Cardiac fibroblast (primary cell): ENCODE results near the gene PPP1R3C.

Source experiments
- DNase-seq, 2 donors: peaks; one replicate each; pipeline versions ENCODE4 v3.0.0 to v3.0.0-alpha.2; 2010; ENCODE audit warnings: low read depth in 2 of 2
- H3K4me3 ChIP-seq, 2 donors: replicated peaks in 1 of 2; 1 replicate in 1 of 2; 2 replicates in 1 of 2; pipeline ENCODE4 v1.5.1; 2011; ENCODE audit warnings: low read depth in 2 of 2, low read length in 2 of 2, mild to moderate bottlenecking in 2 of 2, moderate library complexity in 1 of 2
- TF ChIP-seq, protein P1 (sequence below): IDR thresholded peaks from one replicate; pipeline ENCODE4 v1.5.1; 2011; ENCODE audit warnings: low read depth, mild to moderate bottlenecking, low read length, inconsistent platforms

PPP1R3C gene

DNA sequence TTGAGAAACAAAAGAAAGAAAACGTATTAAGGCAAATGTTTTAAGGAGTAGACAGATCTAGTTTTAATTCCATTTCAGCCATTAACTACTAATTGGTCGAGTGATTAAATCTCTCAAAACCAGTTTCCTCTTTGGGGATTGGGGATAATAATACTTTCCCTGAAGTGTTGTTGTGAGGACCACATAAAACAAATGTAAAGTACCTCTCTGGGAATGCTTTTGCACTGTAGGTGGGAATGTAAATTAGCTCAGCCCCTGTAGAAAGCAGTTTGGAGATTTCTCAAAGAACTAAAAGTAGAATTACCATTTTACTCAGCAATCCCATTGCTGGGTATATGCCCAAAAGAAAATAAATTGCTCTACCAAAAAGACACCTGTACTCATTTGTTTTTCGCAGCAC lies 36.0 kb upstream of the PPP1R3C start:
- DNase-seq, result no peak
- H3K4me3 ChIP-seq, result no peak overlapping the region
- TF ChIP-seq, protein P1, sequence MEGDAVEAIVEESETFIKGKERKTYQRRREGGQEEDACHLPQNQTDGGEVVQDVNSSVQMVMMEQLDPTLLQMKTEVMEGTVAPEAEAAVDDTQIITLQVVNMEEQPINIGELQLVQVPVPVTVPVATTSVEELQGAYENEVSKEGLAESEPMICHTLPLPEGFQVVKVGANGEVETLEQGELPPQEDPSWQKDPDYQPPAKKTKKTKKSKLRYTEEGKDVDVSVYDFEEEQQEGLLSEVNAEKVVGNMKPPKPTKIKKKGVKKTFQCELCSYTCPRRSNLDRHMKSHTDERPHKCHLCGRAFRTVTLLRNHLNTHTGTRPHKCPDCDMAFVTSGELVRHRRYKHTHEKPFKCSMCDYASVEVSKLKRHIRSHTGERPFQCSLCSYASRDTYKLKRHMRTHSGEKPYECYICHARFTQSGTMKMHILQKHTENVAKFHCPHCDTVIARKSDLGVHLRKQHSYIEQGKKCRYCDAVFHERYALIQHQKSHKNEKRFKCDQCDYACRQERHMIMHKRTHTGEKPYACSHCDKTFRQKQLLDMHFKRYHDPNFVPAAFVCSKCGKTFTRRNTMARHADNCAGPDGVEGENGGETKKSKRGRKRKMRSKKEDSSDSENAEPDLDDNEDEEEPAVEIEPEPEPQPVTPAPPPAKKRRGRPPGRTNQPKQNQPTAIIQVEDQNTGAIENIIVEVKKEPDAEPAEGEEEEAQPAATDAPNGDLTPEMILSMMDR, result no peak

DNA sequence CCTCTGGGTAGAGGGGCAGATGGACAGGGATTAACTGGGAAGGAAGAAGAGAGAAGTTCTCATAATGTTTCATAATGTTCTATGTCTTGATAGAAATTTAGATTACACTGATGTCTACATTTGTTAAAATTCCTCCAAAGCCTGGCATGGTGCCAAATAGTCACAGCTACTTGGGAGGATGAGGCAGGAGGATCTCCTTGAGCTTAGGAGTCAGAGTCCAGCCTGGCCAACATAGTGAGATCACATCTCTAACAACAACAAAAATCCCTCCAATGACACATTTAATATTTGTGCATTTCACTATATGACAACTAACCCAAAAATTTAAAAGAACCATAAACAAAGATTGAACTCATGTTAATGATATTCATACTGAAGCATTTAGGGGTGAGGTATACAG lies 33.0 kb upstream of the PPP1R3C start:
- DNase-seq, result peak in 1 of 2 donors; percentile 61
- H3K4me3 ChIP-seq, result no peak overlapping the region
- TF ChIP-seq, protein P1, result no peak

DNA sequence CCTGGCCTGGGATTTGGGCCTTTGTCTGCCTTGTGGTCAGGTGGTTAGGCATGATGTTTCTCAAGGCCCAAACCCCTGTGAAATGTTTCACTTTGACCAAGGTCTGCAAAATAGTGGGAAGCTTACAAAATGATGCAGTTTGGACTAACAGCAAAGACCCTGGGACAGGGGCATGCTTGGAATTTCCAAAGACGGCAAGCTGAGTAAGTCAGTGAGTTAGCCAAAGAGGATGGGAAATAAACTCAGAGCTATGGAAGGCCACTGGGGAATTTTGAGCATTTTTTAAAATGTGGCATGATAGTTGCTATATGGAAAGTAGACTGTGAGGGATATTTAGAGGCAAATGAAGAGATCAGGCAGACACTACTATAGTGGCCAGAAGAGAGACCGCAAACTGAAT lies 31.6 kb upstream of the PPP1R3C start:
- H3K4me3 ChIP-seq, result no peak overlapping the region
- DNase-seq, result peak in 1 of 2 donors; percentile 5
- TF ChIP-seq, protein P1, result no peak

DNA sequence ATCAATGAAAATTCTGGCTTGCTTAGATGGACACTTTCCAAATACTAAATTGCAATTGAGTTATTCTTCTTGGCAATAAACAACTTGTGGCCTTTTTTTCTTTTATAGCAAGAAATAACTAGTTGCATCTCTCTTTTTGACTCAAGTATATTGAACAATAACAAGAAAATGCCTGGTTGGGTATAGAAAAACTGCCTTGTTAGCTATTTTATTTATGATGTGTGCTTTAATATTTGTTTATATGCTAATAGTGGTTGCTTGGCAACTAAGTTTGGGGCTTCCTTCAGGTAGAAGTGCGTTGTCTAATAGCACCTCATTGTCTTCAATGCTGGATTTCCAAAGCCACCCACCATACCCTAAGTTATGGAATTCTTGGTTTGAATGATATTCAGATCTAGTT lies 30.1 kb upstream of the PPP1R3C start:
- TF ChIP-seq, protein P1, result no peak
- DNase-seq, result no peak
- no peak overlapping the region for H3K4me3 ChIP-seq

DNA sequence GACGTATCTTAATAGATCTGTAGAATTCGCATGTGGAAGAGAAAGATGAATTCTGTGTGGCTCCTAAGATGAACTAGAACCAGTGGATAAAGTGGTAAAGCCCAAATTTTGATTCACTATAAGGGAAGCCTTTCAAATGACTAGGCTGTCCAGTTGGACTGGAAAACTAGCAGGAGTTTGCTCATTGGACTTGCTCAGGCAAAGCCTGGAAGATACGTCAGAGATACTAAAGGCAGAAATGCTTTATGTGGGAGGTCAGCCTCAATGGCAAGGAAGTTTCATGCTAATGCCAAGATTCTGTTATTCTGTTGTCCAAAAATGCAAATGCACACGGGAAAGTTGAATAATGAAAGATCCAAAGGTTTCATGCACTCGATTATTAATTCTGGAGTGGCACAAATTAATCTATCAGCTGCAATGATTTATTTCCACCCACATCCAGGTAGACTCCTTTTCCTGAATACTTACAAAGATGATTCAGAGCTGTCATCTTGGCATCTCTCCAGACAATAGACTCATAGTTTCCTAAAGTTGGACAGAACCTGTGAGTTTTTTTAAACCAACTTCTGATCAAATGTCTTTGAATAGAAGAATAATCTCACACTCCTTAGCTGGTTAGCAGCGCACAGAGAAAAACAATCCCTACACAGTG lies 20.5 kb upstream of the PPP1R3C start:
- no peak overlapping the region for H3K4me3 ChIP-seq
- TF ChIP-seq, protein P1, result no peak
- DNase-seq, result peak; percentile 80 to 90

DNA sequence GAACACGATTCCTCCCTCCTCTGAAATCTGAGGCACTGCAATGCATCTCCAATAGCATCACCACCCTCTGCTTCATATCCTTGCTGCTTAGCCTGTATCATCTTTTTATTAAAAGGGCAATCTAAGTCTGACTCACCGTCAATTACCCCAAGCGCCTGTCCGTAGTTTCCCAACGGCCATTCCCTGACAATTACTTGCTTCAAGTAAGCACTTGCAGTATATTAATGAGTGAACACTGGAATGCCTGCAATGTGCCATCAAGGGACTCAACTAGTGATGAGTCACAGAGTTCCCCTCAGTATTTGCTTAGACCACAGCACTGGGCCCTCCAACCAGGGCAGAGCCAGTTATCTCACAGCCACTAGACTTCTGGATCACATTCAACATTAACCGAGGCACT lies 19.5 kb upstream of the PPP1R3C start:
- TF ChIP-seq, protein P1, result no peak
- peak; percentile 90 to 93 for DNase-seq
- H3K4me3 ChIP-seq, result no peak overlapping the region

DNA sequence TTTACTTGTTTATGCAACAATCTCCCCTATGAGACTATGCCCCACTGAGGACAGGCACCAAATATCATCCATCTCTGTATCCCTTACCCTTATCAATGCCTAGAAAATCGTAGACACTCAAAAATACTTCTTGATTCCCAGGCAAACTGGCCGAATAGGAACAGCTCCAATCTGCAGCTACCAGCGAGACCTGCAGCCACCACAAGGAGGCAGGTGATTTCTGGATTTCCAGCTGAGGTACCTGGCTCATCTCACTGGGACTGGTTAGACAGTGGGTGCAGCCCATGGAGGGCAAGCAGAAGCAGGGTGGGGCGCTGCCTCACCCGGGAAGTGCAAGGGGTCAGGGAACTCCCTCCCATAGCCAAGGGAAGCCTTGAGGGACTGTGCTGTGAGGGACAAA lies 10.8 kb upstream of the PPP1R3C start:
- peak; percentile 17 to 36 for DNase-seq
- TF ChIP-seq, protein P1, result peak; percentile 48
- no peak overlapping the region for H3K4me3 ChIP-seq
